ENCODE results near the gene C19orf67.
"Not testable (repeated sequence)": the region's sequence is repeated elsewhere in the genome, so short reads cannot be mapped to it uniquely, and the experiment has no call there.

C19orf67 gene

GRCh38 chr19:14035706-14036105, 49.9 kb downstream of the C19orf67 start:
- H3K27me3 ChIP-seq (ENCODE audit: low read depth, low read length), result no peaks in the 10 kb centered on the region
- H3K4me1 ChIP-seq (ENCODE audit: control insufficient read depth in 1 of 2, insufficient read depth in 2 of 2, low read length in 2 of 2), result peaks cover 0 to 12% of the 10 kb centered on the region in 2 donors
- H3K36me3 ChIP-seq (ENCODE audit: control insufficient read depth in 1 of 2, insufficient read depth in 2 of 2, low read length in 2 of 2), result no peaks in the 10 kb centered on the region
- H3K27ac ChIP-seq (ENCODE audit: low read length), result no peak overlapping the region
- no peak overlapping the region for H3K4me3 ChIP-seq (ENCODE audit: low read depth in 1 of 2, low read length in 2 of 2)
- no peaks in the 10 kb centered on the region for H3K9me3 ChIP-seq (ENCODE audit: control insufficient read depth in 1 of 2, low read length in 2 of 2)

GRCh38 chr19:14035159-14035558, 50.4 kb downstream of the C19orf67 start:
- peaks cover 0 to 12% of the 10 kb centered on the region in 2 donors for H3K4me1 ChIP-seq (ENCODE audit: control insufficient read depth in 1 of 2, insufficient read depth in 2 of 2, low read length in 2 of 2)
- H3K27ac ChIP-seq (ENCODE audit: low read length); H3K36me3 ChIP-seq (ENCODE audit: control insufficient read depth in 1 of 2, insufficient read depth in 2 of 2, low read length in 2 of 2); H3K27me3 ChIP-seq (ENCODE audit: low read depth, low read length); H3K4me3 ChIP-seq (ENCODE audit: low read depth in 1 of 2, low read length in 2 of 2); H3K9me3 ChIP-seq (ENCODE audit: control insufficient read depth in 1 of 2, low read length in 2 of 2): not testable (repeated sequence)

GRCh38 chr19:14033946-14034345, 51.6 kb downstream of the C19orf67 start:
- no peaks in the 10 kb centered on the region for H3K9me3 ChIP-seq (ENCODE audit: control insufficient read depth in 1 of 2, low read length in 2 of 2)

GRCh38 chr19:14031719-14032480, 53.7 kb downstream of the C19orf67 start, which contains the start of gene IL27RA:
TSS of gene IL27RA (plus strand) at chr19:14031762. CDS start at chr19:14031873, 111 bp downstream.
- Histone ChIP-seq H3K9me3 (ENCODE audit: control insufficient read depth in 1 of 2, low read length in 2 of 2) (no peaks in the 10 kb centered on the region), H3K27ac (ENCODE audit: low read length) (no peak within 1 kb of the TSS), H3K4me3 (ENCODE audit: low read depth in 1 of 2, low read length in 2 of 2) (peak within 1 kb of the TSS; percentile 57 to 68), H3K36me3 (ENCODE audit: control insufficient read depth in 1 of 2, insufficient read depth in 2 of 2, low read length in 2 of 2) (no peaks in the 10 kb centered on the region), H3K4me1 (ENCODE audit: control insufficient read depth in 1 of 2, insufficient read depth in 2 of 2, low read length in 2 of 2) (peaks cover 0 to 12% of the 10 kb centered on the region in 2 donors), H3K27me3 (ENCODE audit: low read depth, low read length) (peaks cover 4% of the 10 kb centered on the region)

More at GRCh38 chr19:14033946-14034345, 51.6 kb downstream of the C19orf67 start:
- H3K27me3 ChIP-seq (ENCODE audit: low read depth, low read length), result peaks cover 4% of the 10 kb centered on the region
- H3K27ac ChIP-seq (ENCODE audit: low read length), result no peak overlapping the region
- no peak overlapping the region for H3K4me3 ChIP-seq (ENCODE audit: low read depth in 1 of 2, low read length in 2 of 2)
- no peaks in the 10 kb centered on the region for H3K36me3 ChIP-seq (ENCODE audit: control insufficient read depth in 1 of 2, insufficient read depth in 2 of 2, low read length in 2 of 2)
- peaks cover 0 to 12% of the 10 kb centered on the region in 2 donors for H3K4me1 ChIP-seq (ENCODE audit: control insufficient read depth in 1 of 2, insufficient read depth in 2 of 2, low read length in 2 of 2)
